HuH-7.5 (cell line): Measurements from ENCODE around the gene BTAF1.

ENCODE experiments used
- DNase-seq: peaks from one replicate; pipeline ENCODE4 v3.0.0; 2011; ENCODE audit warnings: low spot score

The BTAF1 gene

DNA sequence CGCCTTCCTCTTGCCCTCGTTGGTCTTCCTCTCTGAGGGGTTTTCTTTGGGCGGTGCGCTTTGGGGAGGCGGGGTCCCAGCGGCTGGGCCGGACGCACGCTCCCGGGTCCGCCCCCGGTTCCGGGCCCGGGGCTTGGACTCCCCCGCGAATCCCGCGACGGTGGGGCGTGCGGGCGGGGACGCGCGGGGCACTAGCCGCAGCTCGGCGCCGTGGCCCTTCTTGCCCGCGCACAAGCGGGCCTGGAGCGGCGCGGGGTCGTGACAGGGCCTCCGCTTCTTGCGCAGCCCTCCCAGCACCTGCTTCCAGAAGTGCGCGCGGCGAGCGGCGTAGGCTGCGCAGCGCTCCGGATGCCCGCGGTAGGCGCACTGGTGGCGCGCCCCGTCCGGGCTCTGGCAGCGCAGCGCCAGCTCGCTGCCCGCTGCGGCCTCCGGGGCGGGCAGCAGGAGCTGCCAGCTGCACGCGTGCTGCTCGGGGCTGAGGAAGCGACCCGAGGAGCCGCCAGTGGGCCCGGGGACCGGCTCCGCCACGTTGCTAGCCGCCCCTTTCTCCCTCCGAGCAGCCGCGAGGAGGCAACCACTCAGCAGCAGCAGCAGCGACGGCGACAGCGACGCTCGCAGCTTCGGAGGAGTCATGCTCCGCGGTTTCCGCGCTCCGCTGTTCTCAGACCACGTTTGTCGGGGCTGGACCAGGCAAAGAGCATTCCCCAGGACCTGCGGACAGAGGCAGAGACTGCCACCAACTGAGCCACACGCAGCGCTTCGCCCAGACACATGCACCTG, 15.0 kb upstream of the BTAF1 start:
- DNase-seq = peak; percentile 71

DNA sequence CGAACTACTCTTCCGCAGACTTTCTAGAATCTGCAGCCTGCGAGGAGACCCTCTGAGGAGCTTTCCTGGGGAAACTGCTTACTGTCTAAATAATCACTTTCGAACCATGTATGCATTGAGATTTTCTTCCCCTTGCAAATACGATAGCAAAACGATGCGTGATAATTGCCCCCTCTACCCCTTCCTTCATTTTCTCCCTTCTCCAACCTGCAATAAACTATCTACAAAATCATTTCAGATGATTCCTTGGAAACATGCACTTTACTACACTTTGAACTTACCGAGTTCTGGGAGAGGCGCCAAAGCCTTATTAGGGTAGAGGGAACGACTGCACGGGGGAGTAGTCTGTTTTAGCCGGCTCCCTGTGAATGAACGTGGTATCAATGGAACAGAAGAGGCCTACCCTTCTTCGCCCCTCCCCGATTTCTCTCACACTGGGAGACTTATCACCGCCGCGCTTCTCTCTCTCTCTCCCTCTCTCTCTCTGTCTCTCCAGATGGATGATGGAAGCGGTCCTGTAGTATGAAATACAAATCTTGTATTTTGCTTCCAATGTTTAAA, 14.4 kb upstream of the BTAF1 start, which contains the start of gene FGFBP3:
Gene FGFBP3 (minus strand): TSS at position 370 of the 561 bp plus-strand sequence. CDS start 517 bp downstream, outside the sequence.
- peak; percentile 34 for DNase-seq

DNA sequence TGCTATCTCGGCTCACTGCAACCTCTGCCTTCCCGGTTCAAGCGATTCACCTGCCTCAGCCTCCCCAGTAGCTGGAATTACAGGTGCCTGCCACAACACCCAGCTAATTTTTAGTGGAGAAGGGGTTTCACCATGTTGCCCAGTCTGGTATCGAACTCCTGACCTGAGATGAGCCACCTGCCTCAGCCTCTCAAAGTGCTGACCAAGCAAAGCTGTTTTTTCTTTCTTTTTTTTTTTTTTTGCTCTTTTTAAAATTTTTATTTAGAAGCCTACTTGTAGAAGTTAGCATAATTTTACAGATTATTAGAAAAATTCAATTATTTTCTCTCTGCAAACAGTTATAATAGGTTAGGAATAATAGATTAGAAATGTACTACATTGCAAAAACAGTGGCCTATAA, 13.1 kb upstream of the BTAF1 start:
- no peak for DNase-seq

- DNase-seq = no peak
Observed at GRCh38 chr10:91919651-91920050, 3.9 kb upstream of the BTAF1 start.

GRCh38 chr10:91924212-91925021, 847 bp downstream of the BTAF1 start:
- peak; percentile 34 for DNase-seq

DNA sequence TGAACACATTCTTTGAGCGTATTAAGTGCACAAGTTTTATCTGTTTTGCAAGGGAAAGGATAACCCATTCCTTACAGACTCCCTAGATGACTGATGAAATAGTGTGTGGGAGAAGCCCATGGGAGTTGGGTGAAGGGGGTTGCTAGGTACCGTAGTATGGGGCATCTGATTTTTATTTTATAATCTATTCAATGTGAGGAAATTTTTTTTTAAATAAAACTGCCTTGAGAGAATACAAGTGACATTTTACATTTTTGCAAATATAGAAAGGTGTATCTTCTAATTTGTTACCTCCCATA, 1.4 kb downstream of the BTAF1 start:
- no peak for DNase-seq

DNA sequence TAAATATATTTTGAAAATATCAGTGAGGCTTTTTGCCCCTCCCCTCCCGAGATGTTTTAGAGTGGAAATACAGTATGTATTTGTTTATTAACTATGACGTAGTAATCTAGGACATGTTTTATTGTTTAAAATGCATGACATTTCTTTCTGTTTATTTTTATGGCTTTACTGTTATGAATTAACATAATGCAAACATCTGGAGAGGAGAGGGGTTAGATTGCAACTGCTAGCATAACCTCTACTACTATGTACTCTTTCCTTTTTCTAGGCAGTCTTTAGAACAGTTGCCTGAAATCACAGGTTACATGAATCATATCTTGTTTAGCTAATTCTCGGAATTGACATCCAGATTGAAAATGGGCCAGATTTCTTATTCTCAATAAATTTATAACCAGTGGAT, 7.4 kb downstream of the BTAF1 start:
- DNase-seq = no peak

GRCh38 chr10:91931526-91932190, 8.1 kb downstream of the BTAF1 start:
- no peak for DNase-seq

DNA sequence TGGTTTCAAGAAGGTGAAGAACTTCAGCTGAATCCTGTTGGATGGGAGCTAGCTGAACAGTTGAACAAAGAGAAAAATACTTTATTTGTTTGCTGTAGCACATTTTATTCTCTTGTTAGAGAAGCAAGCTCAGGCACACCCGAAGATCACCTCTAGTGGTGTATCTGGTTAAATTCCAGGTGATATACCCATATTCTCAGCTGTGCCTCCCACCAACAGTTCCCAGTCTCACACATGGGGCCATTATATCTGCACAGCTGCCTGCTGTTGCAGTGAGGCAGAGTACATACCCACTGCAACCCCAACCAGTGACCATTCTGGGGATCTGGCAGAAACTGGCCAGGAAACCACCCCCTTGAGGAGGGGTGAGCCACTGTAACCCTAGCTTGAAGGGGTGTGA, 9.2 kb downstream of the BTAF1 start:
- no peak for DNase-seq

DNA sequence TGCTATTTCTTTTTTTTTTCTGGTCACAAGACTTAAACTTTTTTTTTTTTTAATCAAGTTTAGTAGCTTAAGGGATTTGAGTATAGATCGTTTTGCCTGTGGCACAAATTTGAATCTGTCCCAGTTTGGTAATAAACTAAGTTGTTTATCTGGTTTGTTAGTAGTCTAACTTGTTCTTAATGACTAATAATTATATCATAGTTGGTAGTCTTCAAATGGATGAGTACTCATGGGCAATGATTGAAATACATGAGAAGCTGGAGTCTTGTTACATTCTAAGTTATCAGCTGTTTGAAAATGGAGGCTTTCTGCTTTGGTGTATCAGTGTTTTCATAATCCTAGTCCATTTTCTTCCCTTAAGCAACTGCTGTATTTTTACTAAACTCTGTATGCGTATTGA, 12.3 kb downstream of the BTAF1 start:
- no peak for DNase-seq

GRCh38 chr10:91939653-91940052, 16.1 kb downstream of the BTAF1 start:
- DNase-seq = no peak

DNA sequence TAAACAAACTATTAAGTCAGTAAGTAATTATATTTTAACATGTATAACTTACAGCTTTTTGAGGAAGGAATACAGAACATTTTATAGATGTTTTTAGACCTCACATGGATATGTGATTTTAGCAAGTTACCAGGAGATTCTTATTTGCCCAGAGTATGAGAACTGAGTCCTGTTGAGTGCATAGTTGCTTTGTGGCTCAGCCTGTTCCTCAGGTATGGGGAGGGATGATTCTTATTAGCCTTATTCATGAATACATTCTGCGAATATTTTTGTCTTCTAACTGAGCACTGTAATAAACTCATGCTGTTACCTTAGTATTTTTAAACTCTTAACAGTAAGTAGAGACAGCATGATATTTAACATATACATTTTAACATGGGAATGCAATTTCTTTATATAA, 17.9 kb downstream of the BTAF1 start:
- no peak for DNase-seq

DNA sequence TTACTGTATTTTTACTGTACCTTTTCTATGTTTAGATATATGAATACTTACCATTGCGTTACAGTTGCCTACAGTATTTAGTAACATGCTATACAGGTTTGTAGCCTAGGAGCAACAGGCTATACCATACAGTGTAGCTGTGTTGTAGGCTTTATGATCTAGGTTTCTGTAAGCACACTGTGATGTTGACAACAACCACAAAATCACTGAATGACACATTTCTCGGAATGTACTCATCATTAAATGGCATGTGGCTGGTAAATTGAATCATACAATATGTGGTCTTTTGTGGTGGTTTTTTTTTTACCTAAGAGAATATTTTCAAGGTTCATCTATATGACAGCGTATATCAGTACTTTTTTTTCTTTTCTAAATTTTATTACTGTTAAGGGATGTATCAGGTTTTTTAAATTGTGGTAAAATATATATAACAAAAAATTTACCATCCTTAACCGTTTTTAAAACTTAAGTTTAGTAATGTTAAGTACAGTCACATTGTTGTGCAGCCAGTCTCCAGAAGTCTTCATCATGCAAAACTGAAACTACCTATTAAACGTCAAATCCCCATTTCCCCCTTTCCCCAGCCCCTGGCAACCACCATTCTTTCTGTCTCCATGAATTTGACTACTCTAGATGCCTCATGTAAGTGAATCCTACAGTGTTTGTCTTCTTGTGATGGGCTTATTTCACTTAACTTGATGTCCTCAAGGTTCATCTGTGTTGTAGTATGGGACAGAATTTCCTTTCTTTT, 21.5 kb downstream of the BTAF1 start:
- no peak for DNase-seq

GRCh38 chr10:91953600-91954160, 30.1 kb downstream of the BTAF1 start:
- no peak for DNase-seq

DNA sequence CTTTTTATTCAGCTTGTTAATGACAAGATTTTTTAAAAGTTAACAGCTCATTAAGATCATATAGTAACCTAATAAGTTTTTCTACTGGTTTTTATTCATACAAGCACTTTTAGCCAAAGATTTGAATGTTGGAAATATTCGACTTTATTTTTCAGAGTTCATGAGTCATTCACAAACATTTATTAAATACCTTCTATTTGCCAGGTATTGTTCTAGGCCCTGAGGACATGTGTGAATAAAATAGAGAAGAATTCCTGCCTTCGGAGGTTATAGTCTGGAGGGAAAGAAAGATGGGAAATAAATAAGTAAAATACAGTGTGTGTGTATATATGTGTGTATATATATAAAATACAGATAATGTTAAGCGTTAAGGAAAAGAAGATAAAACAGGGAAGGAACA, 31.5 kb downstream of the BTAF1 start:
- no peak for DNase-seq

DNA sequence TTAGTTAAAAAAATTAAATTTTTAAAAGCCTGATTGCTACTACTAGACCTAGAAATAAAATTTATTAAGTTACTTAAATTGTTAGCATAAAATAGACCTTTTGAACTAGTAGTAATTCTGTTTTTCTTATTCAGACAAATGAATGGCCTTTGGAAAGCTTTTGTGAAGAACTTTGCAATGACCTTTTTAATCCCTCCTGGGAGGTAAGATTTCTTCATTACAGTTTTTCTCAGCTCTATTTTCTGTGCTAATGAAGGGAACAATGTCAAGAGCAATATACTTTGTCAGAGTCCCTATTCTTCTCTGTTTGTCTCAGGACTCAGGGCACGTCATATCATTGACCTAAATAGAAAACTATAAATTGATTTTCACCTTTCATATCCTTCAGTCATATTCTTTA, 33.5 kb downstream of the BTAF1 start:
- DNase-seq = no peak

DNA sequence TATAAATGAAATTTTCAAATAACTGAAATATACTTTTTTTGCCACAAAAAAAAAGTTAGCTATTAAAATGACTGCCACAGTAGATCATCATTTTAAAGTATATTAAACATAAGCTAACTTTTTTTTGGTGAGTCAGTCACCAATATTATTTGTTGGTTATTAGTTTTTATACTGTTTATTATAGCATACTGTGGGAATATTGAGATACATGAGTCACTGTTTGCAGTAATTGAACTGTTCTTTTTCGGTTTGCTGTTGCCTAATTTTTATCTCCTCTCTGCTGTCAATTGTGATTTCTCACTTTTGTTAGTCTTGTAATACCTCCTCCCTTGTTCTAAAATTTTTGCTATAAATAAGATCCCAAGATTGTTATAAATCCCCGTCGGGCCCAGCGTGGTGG, 45.7 kb downstream of the BTAF1 start:
- no peak for DNase-seq

DNA sequence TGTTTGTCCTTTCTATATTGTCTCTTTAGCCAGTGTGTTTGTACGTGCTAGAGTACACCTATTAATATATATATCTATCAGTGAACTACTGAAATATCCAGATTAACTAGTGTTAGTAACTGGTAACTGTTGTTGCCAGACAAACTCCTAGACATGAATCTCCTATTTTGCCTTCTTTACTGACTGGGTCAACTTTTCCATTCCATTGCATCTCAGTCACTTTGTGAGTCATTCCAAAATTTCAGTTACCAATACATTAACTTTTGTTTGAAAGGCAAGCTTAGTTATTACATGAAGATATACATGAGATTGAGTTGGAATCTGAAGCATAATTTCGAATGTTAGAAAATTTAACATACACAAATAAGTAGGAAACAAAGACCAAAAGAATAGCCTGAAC, 51.4 kb downstream of the BTAF1 start:
- no peak for DNase-seq

- no peak for DNase-seq
Observed at GRCh38 chr10:91975438-91975837, 51.9 kb downstream of the BTAF1 start.

DNA sequence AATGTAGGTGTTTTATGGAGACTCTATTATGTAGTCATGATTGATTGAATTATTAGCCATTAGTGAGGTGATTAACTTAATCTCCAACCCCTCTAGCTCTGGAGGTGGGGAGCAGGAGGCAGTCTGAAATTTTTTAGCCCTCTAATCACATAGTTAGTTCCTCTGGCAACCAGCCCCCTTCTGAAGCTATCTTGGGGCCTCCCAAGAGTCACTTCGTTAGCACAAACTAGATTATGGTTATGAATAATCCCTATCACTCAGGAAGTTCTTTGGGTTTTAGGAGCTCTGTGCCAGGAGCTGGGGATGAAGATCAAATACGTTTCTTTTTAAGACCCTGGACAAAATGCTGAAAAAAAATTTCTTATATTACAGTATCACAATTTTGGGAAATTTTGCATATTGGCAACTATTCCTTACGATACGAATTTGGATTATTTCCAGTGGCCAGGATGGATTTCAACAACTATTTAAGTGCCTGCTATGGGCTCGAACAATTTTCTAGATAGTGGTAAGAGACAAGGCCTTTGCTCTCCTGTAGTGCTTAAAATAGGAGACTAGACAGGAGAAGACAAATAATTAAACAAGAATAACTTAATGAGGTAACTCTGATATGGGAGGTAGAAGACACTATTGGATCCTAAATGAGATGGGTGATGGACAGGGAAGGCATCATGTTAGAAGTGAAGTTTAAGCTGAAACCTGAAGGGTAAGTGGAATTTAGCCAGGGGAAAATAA, 52.9 kb downstream of the BTAF1 start:
- DNase-seq = no peak

DNA sequence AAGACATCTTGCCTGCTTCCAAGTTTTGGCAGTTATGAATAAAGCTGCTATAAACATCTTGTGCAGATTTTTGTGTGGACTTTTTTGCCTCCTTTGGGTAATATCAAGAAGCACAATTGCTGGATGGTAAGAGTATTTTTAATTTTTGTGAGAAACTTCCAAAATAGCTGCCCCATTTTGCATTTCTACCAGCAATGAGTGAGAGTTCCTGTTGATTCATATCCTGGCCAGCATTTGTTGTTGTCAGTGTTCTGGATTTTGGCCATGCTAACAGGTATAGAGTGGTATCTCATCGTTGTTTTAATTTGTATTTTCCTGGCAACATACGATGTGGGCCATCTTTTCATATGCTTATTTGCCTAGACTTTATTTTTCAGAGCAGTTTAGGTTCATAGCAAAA, 53.9 kb downstream of the BTAF1 start:
- no peak for DNase-seq
